GM19035 (cell line): ENCODE measurements around the gene MTRFR.
"Not testable (repeated sequence)": the region's sequence is repeated elsewhere in the genome, so short reads cannot be mapped to it uniquely, and the experiment has no call there.

ENCODE experiments used
- ATAC-seq: cut with Tn5 transposase; IDR thresholded peaks from one replicate; pipeline ENCODE4 v1.9.1; 2021; ENCODE audit not compliant: unreplicated experiment

MTRFR gene

DNA sequence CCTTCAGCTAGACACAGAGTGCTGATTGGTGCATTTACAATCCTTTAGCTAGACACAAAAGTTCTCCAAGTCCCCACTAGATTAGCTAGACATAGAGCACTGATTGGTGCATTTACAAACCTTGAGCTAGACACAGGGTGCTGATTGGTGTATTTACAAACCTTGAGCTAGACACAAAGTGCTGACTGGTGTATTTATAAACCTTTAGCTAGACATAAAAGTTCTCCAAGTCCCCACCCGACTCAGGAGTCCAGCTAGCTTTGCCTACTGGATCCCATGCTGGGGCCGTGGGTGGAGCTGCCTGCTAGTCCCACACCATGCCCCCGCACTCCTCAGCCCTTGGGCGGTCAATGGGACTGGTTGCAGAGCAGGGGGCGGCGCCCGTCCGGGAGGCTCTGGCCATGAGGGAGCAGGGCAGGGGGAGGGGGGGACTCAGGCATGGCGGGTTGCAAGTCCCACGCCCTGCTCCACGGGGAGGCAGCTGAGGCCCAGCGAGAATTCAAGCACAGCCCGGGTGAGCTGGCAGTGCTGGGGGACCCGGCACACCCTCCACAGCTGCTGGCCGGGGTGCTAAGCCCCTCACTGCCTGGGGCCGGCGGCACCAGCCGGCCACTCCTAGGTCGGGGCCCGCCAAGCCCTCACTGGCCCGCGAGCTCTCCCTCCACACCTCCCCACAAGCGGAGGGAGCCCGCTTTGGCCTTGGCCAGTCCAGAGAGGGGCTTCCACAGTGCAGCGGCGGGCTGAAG lies 15.9 kb downstream of the MTRFR start:
- ATAC-seq: not testable (repeated sequence)

DNA sequence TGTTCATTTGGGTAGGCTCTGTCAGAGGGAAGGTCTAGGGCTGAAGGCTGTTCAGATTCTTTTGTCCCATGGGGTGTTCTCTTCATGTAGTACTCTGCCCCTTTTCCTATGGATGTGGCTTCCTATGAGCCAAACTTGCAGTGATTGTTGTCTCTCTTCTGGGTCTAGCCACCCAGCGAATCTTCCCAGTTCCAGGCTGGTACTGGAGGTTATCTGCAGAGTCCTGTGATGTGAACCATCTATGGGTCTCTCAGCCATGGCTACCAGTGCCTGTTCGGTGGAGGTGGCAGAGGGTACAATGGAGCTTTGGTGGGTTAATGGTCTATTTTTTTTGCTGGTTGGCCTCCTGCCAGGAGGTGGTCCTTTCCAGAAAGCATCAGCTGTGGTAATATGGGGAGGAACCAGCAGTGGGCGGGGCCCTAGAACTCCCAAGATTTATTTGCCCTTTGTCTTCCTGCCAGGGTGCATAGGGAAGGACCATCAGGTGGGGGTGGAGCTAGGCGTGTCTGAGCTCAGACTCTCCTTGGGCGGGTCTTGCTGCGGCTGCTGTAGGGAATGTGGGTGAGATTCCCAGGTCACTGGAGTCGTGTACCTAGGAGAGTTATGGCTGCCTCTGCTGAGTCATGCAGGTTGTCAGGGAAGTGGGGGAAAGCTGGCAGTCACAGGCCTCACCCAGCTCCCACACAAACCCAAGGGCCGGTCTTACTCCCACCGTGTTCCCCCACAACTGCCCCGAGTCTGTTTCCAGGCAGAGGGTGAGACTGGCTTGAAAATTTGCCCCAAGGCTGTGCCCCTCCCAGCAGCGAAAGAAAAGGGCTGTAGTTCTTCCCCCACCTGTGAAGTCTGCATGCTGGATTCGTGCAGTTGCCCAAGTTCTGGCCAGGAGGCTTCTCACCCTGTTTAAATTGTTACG lies 17.5 kb downstream of the MTRFR start:
- no peak for ATAC-seq

DNA sequence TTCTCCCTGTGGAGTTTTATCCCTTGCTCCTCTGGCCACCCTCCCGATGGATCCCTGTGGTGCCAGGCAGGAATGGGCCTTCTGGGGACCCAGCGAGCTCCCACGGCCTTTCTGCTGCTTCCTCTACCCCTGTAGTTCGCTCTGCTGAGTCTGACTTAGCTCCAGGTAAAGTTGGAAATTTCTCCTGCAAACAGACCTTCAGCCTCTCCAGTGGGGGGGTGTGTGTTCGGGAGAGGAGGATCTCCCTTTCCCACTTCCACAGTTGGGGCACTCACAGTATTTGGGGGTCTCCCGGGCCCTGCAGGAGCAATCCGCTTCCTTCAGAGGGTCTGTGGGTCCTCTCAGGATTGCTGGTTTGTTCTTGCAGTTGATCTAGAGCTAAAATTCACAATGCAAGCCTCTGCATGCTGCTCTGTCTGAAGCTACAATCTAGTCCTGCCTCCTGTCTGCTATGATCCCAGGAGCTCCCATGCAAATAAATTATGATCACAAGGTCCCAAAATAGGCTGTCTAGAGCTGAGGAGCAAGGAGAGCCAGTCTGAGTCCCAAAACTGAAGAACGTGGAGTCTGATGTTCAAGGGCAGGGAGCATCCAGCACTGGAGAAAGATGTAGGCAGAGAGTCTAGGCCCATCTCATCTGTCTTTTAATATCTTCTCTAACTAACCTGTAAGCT lies 18.3 kb downstream of the MTRFR start:
- ATAC-seq: no peak

DNA sequence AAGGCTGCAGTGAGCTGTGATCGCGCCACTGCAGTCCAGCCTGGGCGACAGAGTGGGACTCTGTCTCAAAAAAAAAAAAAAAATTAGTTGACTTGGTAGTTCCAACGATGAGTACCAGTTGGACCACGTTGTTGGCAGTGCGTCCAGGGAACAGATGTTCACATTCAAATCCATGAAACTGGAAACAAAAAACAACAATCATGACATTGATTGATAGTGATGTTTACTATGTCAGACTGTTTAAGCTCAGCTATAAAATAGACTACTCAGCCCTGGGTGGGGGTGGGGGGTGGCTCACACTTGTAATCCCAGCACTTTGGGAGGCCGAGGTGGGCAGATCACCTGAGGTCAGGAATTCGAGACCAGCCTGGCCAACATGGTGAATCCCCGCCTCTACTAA lies 19.1 kb downstream of the MTRFR start:
- ATAC-seq: not testable (repeated sequence)

DNA sequence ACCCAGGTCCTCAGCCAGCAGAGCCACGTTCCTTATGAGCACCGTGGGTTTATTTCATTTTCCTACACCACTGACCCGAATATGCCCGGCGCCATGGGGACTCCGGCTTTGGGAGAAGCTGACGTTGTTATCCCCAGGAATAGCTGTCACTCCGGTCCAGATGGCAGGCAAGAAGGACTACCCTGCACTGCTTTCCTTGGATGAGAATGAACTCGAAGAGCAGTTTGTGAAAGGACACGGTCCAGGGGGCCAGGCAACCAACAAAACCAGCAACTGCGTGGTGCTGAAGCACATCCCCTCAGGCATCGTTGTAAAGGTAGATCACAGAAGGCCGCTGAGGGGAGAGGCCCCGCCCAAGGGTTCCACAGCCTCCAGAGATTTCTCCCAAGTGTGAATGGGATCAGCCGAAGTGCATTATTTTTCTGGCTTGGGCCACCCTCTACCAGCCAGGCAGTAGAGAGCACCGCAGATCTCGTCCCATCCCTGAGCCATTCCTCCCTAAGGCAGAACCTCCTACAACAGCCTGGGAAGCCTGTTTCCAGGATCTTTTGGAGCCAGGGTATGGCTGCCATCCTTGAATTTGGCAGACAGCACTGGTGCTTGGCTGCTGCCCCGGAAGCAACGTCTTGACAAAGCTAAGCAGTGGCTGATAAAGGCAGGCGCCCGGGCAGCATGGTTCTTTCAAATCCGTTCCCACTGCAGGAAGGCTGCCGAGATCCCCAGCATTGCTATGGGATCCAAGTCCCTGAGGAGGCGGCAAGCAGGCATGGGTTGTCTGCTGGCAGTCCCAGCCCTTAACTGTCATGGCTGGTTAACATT lies 20.6 kb downstream of the MTRFR start:
- ATAC-seq: no peak

DNA sequence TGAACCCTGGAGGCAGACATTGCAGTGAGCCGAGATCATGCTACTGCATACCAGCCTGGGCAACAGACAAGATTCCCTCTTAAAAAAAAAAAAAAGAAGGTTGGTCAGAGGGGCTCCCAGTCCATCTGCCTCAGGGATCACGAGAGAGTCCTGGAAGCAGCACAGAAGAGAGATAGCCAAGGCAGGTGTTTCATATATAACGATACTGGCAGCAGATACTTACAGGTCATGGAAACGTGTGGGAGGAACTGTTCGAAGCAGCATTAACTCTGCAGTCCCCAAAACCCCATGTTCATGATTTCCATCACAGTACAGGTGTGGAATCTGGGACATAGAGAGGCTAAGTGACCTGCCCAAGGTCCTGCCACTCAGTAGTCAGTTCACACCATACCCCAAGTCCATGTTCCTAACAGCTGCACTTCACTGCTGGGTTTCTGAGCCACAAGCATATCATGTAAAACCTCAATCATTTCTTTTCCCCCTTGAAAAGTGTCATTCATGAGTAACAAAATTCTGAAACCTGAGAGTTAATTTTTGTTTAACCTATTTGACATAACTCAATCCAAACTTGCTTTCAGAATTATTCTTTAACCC lies 21.7 kb downstream of the MTRFR start:
- ATAC-seq: no peak

DNA sequence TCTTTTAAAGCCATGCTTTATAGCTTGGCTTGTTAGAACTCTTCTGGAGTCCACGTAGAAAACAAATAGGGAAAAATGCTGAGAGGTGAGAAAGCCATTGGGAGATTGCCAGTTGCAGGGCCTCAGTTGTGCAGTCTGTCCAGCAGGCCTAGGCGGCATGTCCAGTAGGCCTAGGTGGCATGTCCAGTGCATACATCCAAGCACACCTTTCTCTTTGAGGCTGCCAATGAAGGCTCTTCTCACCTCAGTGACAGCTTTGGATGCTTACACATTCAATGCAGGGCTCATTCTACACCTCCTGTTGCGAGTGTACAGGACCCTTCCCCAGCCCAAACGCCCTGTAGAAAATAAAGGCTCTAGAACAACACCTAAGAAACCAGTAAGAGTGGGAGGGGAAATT lies 25.4 kb downstream of the MTRFR start:
- ATAC-seq: no peak

DNA sequence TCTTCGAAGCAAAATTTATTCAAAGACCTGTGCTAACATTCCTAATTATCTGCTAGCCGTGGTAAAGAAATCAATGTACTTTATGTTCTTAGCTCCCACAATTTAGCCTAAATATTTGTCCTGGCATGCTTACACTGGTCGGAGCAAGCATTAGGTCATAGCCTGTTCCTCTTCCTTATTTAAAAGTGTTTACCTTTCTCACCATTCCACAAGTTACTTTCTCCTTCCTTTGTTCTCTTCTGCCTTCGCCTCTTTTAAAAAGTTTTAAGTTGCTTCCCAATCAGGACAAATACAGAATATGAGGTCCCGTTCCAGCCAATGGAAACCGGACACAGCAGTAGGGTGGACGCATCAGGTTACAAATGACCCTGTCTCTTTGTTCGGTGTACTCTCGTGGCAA lies 26.8 kb downstream of the MTRFR start:
- ATAC-seq: no peak

DNA sequence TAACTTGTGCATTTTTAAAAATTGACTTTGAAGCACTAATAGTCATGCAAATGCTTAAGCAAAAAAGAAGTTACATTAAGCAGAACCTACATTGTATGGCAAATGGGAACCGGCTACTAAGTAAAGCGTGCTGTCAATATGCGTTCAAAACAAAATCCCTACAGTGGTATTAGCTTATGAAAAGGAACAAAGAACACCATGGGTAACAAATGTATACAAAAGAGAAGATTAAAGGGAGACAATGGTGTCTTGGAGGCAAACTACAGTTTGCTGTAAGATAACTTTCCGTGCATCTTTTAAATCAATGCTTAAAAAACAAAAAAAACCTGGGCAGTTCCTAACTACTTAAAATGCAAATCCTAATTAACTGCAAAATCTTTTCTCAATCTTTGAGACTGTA lies 28.0 kb downstream of the MTRFR start:
- ATAC-seq: no peak

DNA sequence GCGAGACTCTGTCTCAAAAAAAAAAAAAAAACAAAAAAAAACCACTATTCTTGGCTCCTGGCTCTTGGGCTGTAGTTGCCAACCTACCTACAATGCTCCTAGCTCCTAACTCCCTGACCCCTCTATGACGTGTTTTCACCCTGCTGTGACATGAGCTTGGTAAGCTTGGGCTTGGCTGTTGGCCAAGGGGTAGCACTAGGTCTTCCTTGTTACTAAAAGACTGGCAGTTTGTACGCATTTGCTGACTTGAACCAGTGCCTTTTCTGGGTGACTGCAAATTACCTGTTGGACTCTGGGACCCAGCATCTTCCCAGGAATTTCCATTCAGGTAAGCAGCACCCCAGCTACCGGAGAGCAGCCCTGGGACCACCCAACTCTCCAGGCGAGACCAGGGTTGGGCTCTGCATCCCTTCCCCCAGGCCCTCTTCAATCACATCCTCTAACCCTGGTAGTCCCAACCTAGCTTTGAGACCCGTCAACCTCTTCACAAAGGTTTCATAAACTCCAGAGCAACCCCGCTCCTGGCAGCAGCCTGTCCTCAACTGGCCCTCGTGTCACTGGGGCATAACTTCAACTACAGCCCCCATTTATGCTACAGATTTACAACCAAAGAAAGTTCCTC lies 30.1 kb downstream of the MTRFR start:
- no peak for ATAC-seq

DNA sequence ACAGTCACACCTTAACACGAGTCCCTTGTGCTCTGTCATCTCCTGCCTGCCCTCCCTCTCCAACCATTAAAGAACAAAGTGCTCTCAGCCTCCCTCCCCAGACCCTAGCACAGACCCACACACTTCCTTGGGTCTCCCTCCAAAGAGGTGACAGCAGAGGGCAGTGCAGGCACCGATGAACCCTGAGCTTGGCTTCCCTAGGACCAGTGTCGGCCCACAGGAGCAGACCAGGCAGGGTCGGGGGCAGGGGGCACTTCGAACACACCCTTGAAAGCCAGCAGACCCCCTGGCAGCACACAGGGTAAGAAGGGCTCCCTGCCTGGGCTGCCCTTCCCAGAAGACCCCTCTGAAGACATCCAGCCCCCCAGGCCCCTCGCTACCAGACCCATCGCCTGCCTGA lies 31.4 kb downstream of the MTRFR start:
- ATAC-seq: no peak

DNA sequence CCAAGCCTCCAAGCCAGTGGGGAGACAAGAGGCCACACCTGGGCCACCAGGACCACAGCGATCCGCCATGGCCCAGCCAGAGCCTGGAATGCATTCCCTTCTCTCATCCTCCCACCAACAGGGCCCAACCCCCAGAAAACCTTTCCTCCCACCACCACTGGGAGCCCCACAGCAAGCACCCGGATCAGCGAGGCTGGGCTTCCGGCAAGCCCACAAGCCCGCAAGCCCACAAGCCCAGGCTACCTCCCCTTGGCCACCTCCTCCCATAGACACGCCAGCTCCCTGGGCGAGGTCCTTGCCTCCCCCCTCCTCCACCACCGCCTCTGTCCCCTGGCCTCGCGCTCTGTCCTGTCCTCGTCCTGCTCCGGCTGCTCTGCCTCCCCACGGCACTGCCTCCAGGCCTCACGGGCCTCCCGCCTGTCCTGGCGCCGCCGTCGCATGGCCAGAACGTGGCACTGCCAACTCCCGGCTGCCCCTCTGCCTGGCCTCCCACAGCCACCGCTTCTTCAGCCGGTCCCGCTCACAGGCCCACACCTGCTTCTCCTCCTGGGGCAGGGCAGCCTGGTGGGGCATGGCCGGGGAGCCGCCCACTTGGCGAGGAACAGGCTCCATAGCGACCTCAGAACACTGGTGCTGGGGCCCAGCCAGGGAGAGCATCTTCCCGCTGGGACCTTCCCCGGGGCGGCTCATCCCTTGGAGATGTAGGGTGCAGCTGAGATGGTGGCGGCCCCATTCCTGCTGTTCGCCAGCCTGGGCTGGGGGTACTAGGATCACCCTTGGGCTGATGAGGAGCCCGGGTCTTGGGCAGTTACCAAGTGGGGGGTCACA lies 32.8 kb downstream of the MTRFR start:
- ATAC-seq: no peak

DNA sequence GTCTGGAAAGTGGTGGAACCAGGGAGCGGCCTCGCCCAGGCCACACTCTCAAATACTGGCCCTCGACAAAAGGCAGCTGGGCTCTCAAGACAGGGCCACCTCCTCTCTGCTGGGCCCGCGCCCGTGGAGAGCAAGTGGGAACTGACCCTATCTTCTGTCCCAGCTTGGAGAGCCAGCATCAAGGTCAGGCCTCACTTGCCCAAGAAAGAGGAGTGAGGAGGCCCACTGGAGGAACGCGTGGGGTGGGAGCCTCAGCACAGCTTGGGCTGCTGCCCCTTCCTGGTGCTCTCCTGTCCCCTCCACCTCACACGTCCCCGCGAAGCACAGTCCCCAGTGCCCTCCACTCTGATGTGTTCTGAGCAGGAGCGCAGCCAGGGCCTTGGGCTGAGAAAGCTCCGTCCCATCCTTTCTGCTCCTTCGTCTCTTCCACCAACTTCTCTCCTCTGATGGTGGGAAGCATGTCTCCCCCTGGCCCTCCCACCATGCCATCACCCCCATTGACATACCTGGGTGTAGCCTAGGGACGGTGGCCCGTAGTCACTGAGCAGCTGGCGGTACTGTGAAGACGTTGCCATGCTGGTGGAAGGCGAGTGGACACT lies 33.5 kb downstream of the MTRFR start:
- ATAC-seq: no peak

DNA sequence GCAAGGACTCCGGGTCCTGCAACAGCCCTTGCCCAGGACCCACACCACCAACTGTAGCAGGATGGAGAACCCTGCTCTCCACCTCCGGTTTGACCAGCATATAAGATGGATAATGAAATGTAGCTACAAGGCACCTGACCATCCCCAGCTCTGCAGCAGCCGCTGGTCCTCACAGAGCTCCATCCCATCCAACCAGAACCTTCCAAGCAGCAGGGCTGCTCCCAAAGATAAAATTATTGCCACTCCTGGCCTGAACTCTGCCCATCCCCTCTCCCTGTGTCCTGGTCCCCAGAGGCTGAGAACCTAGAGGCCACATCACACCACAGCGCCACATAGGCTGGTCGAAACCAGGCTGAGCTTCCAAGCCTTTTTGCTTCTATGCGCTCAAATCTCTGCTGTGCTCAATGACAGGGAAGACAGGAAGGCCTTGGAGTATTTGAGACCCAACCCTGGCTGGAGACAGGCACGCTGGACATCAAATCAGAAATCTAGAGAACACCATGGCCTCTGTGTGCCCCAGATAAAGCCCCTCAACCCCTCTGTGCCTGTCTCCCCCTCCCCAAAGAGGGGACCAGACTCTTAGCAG lies 34.2 kb downstream of the MTRFR start:
- no peak for ATAC-seq

DNA sequence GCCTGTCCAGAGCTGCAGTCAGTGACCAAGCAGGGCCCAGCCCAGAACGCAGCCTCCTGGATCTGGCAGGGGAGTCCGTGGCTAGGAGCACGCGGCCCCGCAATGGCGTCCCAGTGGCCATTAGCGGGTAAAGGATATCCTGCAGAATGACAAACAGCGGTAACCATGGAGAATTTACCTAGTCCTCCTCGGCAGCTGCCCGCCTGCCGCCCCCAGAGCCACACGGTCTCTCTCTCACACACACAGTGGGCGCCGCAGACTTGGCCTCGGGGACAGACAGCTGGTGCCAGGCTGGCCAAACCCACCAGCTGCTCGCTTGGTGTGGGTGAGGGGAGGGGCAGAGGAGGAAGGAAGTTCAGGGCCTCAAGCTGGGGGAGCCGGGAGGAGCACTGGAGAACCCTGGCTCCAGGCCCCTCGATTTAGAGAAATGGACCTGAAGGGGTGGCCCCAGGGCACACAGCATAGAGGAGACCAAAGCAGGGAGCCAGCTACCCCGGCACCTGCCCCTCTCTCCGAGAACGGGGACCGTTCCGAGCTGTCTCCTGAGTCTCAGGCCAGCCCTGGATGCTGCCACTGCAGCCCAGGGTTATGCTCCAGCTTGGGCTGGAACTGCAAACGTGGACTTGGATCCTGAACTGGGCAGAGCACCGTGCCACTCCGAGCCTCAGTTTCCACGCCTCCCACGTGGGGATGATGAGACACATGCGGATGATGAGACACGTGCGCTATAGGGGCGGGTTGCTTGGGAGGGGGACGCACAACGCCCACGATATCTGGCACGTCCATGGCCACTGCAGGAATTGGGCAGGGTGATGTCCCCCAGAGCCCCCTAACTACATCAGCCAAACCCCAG lies 35.0 kb downstream of the MTRFR start:
- no peak for ATAC-seq

DNA sequence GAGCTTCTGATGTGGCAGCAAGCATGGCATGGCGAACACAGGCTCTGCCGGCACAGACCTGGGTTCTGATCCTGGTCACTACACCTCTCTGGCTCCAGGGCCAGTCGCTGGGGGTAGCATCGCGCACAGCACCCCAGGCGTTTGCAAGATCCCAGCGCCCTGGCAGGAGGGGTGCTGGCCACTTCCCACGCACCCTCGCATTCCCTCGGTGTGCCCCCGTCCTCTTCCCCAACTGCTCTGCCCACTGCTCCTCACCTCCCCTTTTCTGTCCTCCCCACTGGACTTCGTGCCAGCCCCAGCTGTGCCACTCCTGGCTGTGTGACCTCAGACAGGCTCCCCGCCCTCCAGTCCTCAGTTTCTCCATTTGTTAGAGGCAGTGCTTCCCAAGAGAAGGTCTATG lies 35.6 kb downstream of the MTRFR start:
- no peak for ATAC-seq

DNA sequence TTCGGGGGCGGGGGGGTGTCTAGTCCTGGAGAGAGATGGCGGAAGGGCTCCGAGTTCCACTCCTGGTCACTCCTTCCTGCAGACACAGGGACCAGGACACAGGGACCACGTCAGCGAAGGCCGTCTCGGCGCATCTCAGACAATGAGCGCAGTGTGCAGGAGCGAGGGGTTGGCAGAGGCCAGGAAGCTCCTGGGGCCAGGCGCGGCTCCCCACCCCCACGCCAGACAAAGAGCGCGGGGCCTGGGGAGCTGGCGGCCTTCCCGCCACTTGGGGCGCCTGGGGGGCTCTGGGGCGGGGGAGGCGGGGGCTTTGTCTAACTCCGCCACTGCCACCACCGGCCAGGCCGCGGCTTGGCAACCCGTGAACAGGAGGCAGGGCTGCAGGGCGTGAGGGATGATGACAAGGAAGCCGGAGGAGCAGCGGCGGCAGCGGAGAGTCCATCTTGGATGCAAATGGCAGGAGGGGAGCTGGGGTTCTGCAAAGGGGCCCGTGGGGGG lies 36.2 kb downstream of the MTRFR start:
- no peak for ATAC-seq

DNA sequence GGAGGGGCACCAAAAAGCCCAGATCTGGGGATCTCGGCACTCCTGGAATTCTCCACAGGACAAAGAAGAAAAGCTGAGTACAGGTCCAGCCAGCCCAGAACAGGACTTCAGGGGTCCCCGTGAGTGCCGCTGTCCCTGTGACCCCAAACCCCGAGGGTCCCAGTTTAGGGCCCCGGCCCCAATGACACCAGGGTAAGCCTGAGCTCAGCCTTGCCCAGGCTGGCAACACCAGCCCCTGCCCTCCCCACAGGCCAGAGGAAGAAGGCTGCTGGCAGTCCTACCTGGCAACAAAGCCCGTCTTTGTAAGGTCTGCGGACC lies 36.6 kb downstream of the MTRFR start:
- ATAC-seq: no peak
